ENCODE measurements around the gene SORCS3.

SORCS3 gene

DNA sequence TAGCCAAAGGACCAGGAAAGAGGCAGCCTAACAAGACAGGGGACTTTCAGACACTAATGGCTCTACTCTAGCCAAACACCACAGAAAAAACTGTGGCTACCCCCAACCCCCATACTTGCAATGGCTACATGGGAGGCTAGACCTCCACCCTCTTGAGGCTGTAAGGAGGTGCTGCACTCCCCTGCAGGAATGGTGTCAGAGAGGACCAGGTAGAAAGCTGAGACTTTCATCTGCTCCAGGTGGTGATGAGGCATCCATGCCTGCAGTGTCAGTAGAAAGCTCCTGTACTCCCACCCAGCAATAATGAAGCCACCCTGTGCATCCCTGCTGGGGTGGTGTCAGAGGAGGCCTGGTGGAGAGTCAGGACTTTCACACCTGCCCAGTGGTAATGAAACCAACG, 18.9 kb upstream of the SORCS3 start:
- Histone ChIP-seq H3K27me3 (no peaks in the 10 kb centered on the region), H3K4me2 (no peak overlapping the region), H4K20me1 (no peaks in the 10 kb centered on the region), H3K4me1 (peaks cover 10% of the 10 kb centered on the region), H3K36me3 (no peaks in the 10 kb centered on the region), H3K9ac (no peak overlapping the region), H3K27ac (no peak overlapping the region), H3K4me3 (no peak overlapping the region), H3K9me3 (peaks cover 8% of the 10 kb centered on the region; the same call in 1 of the 2 replicates)
- no peak for TF ChIP-seq Cebpa-rat (IDR thresholded peaks at IDR 0.05)

DNA sequence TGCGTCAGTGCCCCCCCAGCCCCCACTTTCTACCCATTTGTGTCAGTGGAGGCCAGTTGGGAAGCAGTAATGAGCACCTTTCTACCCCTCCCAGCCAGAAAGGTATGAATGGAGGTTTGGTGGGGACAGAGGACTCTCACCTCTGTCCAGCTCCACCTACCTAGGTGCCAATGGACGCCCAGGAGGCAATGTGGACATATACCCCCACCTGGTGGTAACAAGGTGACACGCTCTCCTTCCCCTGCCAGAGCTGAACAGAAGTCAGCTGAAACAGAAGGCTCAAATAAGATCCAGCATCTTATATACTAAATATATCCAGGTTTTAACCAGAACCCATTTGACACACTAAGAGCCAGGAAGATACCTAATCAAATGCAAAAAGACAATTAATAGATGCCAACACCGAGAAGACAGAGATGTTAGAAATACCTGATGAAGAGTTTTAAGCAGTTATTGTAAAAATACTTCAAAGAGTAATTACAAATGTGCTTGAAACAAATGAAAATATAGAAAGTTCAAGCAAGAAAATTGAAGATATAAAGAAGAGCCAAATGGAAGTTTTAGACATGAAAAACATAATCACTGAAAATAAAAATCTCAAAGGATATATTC, 18.4 kb upstream of the SORCS3 start:
- H3K27me3 ChIP-seq = no peaks in the 10 kb centered on the region
- TF ChIP-seq Cebpa-rat (IDR thresholded peaks at IDR 0.05) = no peak
- H3K4me2 ChIP-seq = no peak overlapping the region
- no peak overlapping the region for H3K4me3 ChIP-seq
- H3K27ac ChIP-seq = no peak overlapping the region
- H3K36me3 ChIP-seq = no peaks in the 10 kb centered on the region
- no peaks in the 10 kb centered on the region for H4K20me1 ChIP-seq
- no peak overlapping the region for H3K9ac ChIP-seq
- H3K9me3 ChIP-seq = peaks cover 8% of the 10 kb centered on the region; the same call in 1 of the 2 replicates
- H3K4me1 ChIP-seq = peaks cover 10% of the 10 kb centered on the region

DNA sequence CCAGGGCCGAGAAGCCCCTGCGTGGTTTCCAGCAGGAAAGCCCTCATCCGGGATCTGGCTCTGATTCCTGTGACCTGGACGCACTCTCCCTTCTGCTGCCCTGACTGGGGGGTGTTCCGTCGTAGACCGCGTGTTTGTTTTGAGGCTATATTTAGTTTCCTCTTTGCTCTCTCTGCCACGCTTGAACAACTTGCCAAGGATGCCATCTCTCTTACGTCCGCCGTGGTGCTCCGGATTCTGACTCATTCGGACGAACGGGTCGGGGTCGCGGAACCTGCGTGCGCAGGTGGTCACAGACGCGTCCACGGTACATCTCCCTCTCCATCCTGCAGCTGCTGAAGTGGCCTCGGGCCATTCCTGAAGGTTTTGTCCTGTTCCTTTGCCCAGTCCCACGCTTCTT, 10.4 kb upstream of the SORCS3 start:
- H4K20me1 ChIP-seq = no peaks in the 10 kb centered on the region
- H3K4me2 ChIP-seq = no peak overlapping the region
- H3K9me3 ChIP-seq = peaks cover 5% of the 10 kb centered on the region; the same call in 1 of the 2 replicates
- no peak overlapping the region for H3K9ac ChIP-seq
- H3K4me3 ChIP-seq = no peak overlapping the region
- no peaks in the 10 kb centered on the region for H3K27me3 ChIP-seq
- no peak for TF ChIP-seq Cebpa-rat (IDR thresholded peaks at IDR 0.05)
- H3K36me3 ChIP-seq = no peaks in the 10 kb centered on the region
- H3K27ac ChIP-seq = no peak overlapping the region
- peaks cover 6% of the 10 kb centered on the region for H3K4me1 ChIP-seq

DNA sequence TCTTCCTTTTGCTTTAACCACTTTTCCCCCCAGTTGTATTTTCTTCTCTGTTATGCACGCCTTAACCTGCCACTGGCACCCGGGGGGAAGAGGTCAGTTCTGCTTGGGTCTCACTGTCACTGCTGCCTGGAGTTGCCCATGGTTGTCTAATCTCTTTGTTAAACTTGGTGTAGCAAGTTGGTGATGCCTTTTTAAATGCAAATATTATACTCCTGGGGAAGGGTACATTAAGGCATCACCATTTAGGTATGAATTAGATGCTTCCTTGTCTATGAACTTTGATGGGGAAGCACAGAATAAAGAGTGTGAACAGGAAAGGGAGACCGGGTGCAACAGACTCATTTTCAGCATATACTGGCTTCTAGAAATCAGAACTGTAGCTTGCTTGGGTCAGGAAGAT, 9.1 kb upstream of the SORCS3 start:
- Histone ChIP-seq H4K20me1 (no peaks in the 10 kb centered on the region), H3K4me3 (no peak overlapping the region), H3K36me3 (no peaks in the 10 kb centered on the region), H3K4me2 (no peak overlapping the region), H3K9me3 (peaks cover 2% of the 10 kb centered on the region; the same call in 1 of the 2 replicates), H3K4me1 (no peaks in the 10 kb centered on the region), H3K27me3 (no peaks in the 10 kb centered on the region), H3K9ac (no peak overlapping the region), H3K27ac (no peak overlapping the region)
- no peak for TF ChIP-seq Cebpa-rat (IDR thresholded peaks at IDR 0.05)

DNA sequence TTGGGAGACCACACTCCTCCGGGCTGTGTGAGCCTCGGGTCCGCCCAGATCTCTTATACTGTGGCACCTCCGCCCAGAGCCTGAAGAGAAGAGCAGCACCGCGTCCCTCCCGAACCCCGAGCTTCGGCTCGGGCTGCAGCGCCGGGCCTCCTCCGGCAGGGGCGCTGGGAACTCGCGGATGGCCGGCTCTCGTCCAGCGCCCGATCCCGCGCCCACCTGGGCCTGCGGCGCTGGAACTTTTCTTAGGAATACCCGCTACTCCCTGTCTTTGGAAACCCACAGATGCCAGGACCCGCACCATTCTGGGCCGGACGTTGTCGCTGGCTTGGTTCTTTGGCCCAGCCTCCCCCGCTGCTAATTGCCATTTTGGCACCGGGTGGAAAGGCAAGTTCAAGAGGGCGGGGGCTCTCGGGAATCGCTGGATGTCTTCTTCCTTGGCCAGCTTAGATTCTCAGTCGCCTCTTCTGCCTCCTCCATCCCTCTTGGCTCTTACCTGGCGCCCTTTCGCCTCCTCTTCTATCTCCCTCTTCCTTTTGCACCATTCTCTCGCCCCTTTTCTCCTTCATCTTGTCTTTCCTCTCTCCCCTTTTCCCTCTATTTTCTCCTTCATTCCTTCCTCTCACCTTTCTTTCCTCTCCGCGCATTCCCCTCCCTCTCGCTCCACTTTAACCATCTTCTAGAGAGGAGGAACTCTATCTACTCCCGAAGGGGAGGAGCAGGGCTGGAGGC, 2.1 kb upstream of the SORCS3 start:
- Histone ChIP-seq H3K4me2 (no peak overlapping the region), H3K4me1 (no peaks in the 10 kb centered on the region), H3K9ac (no peak overlapping the region), H3K9me3 (peaks cover 43% of the 10 kb centered on the region), H3K4me3 (no peak overlapping the region), H4K20me1 (no peaks in the 10 kb centered on the region), H3K27ac (no peak overlapping the region), H3K27me3 (no peaks in the 10 kb centered on the region), H3K36me3 (no peaks in the 10 kb centered on the region)
- no peak for TF ChIP-seq Cebpa-rat (IDR thresholded peaks at IDR 0.05)

DNA sequence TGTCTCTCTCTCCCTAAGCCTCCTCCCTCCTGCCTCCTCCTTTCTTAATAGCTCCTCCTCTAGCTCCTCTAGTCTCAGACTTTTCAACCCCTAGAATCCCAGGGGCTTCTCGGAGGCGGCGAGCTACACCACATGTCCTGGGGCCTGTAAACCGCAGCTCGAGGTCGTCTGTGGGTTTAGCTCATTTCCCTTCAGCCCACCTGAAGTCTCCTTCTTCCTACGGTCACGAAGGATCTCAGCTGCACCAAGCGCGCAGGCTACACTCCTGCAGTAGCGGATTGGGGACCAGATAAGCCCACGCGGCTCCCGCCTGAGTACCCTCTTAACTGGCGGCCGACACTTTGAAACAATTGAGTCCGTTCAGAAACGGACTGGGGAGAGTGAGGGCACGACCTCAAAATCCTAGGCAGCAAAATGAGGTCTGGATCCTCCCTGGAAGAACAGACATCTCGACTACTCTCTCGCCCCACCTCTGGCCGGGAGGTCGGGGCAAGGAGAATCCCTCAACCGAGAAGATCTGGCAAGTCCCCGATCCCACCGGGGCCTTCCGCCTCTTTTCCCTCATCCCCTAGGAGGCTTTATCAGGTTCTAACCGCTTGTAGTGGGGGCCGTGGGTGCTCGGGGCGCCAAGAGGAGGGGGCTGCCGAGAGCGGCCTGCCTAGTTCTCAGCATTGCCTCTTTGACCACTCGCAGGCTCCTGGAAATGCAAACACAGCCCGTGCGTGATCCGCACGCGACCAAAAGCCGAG, 1.3 kb upstream of the SORCS3 start:
- H3K9me3 ChIP-seq = peaks cover 43% of the 10 kb centered on the region
- TF ChIP-seq Cebpa-rat (IDR thresholded peaks at IDR 0.05) = no peak
- no peak overlapping the region for H3K27ac ChIP-seq
- no peaks in the 10 kb centered on the region for H3K36me3 ChIP-seq
- no peak overlapping the region for H3K9ac ChIP-seq
- no peak overlapping the region for H3K4me2 ChIP-seq
- no peaks in the 10 kb centered on the region for H3K27me3 ChIP-seq
- no peak overlapping the region for H3K4me3 ChIP-seq
- no peaks in the 10 kb centered on the region for H4K20me1 ChIP-seq
- no peaks in the 10 kb centered on the region for H3K4me1 ChIP-seq

DNA sequence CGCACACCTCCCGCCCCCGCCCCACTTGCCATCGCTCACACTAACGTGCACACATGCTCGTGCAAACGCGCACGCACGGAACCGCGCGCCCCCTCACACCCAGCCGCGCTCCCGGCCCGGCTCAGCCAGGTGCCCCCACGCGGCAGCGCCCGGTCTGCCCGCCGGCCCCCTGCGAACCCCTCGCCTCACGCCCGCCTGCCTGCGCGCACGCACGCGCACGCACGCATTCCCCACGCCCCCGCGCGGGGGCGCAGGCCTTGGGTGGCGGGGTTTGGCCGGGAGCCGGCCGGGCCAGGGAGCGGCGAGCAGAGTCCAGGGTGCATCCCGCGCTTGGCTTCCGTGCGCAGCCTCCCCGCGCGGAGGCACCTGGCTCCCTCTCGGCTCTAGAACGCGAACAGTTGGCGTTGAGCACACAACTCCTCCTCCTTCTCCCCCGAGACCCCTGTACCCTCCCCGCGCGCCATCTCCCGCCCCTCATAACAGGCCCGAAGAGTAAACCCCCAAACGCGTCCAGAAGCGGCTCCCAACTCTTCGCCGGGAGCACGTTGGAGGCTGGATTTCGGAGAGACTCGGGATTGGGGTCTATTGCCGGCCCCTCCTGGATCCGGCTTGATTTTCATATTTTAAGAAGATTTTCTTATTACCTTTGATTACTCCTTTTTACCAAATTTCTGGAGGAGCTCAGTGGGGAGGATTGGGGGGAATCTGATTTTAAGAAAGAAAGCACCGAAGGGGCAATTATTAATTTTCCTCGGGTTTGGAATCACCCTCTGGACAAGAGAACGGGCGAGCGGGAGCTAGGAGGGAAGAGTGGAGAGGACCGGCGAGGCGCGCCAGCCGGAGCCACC, 527 bp upstream of the SORCS3 start:
- Histone ChIP-seq H3K27ac (no peak overlapping the region), H3K4me3 (no peak overlapping the region), H3K27me3 (no peaks in the 10 kb centered on the region)

DNA sequence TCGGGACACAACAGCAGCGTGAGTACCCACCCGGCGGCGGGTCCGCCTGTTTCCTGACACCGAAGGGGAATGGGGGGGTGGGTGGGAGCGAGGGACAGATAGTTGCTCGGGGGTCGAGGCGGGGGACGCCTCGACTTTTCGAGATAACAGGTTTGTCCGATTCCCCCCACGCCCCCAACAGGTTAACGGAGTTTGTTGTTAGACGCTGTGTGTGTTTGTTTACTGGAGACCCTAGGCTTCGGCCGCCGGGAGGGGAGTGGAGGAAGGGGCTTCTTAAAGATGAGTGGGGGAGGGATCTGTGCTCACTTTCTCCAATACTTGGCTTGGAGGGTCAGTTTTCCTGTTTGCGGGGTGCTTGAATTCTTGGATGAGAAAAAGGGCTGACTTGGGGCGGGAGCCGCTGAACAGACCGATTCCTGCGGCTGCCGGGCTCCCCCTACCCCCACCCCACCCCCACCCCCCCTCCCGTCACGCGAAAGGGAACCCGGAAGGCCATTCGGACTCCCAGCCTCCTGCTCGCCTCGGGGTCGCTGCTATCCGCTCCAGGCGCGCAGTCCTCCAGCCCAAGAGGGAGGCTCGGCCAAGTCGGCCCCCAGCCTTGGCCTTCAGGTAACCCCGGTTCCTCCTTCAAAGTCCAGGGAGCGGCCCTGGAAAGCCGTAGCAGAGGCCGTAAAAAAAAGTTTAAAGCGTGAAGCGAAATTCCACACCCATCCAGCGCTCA, 1.0 kb downstream of the SORCS3 start:
- Histone ChIP-seq H3K9ac (no peak overlapping the region), H3K4me1 (no peaks in the 10 kb centered on the region), H3K4me2 (no peak overlapping the region), H4K20me1 (no peaks in the 10 kb centered on the region), H3K36me3 (no peaks in the 10 kb centered on the region), H3K27me3 (no peaks in the 10 kb centered on the region), H3K4me3 (no peak overlapping the region), H3K9me3 (peaks cover 43% of the 10 kb centered on the region), H3K27ac (no peak overlapping the region)
- TF ChIP-seq Cebpa-rat (IDR thresholded peaks at IDR 0.05) = no peak

More for the DNA sequence above, 527 bp upstream of the SORCS3 start:
- Histone ChIP-seq H3K4me1 (no peaks in the 10 kb centered on the region), H3K4me2 (no peak overlapping the region), H3K9me3 (peaks cover 43% of the 10 kb centered on the region), H3K36me3 (no peaks in the 10 kb centered on the region), H3K9ac (no peak overlapping the region), H4K20me1 (no peaks in the 10 kb centered on the region)
- TF ChIP-seq Cebpa-rat (IDR thresholded peaks at IDR 0.05) = no peak
